ENCODE data around the gene KCNIP3. TPM values are rescaled to one million over a fixed set of nuclear protein-coding genes. Genes with fewer than 3 reads are reported as not detected.

Gene KCNIP3
- total RNA-seq = 3.0 TPM
- long read RNA-seq, partial matches to known transcripts = 0 of 1 reads
- long read RNA-seq, other reads (novel, unspliced or antisense) = 0 of 1 reads

GRCh38 chr2:95296880-95297487 lies at the start of gene KCNIP3:
Gene KCNIP3 (plus strand): TSS chr2:95297347. CDS start chr2:95297439, 92 bp downstream.
- H3K4me1 ChIP-seq = no peaks in the 10 kb centered on the region
- no peak within 1 kb of the TSS for H3K4me3 ChIP-seq
- DNase-seq = no peak
- ATAC-seq = no peak
- intact Hi-C loops (cut with DNase I) = no loop called here
- H3K27ac ChIP-seq = no peak within 1 kb of the TSS
- TF ChIP-seq CTCF (IDR thresholded peaks at IDR 0.05) = no peak
- no peaks in the 10 kb centered on the region for H3K36me3 ChIP-seq
- no peaks in the 10 kb centered on the region for H3K9me3 ChIP-seq
- H3K27me3 ChIP-seq = peaks cover 7% of the 10 kb centered on the region

GRCh38 chr2:95258271-95258670 lies 38.9 kb upstream of the KCNIP3 start:
- ATAC-seq (no peak), DNase-seq (no peak)
- Histone ChIP-seq H3K4me1 (no peaks in the 10 kb centered on the region), H3K27ac (no peak overlapping the region), H3K27me3 (no peaks in the 10 kb centered on the region), H3K36me3 (no peaks in the 10 kb centered on the region), H3K4me3 (no peak overlapping the region), H3K9me3 (no peaks in the 10 kb centered on the region)
- no peak for TF ChIP-seq CTCF (IDR thresholded peaks at IDR 0.05)
- intact Hi-C loops (cut with DNase I) = no loop called here

GRCh38 chr2:95260028-95261023 lies 36.8 kb upstream of the KCNIP3 start:
- no peak overlapping the region for H3K4me3 ChIP-seq
- no peak for TF ChIP-seq CTCF (IDR thresholded peaks at IDR 0.05)
- DNase-seq (no peak), ATAC-seq (peak; percentile 95)
- no peaks in the 10 kb centered on the region for H3K4me1 ChIP-seq
- no peaks in the 10 kb centered on the region for H3K27me3 ChIP-seq
- intact Hi-C loops (cut with DNase I) = no loop called here
- H3K9me3 ChIP-seq = no peaks in the 10 kb centered on the region
- no peak overlapping the region for H3K27ac ChIP-seq
- H3K36me3 ChIP-seq = no peaks in the 10 kb centered on the region

GRCh38 chr2:95261602-95262001 lies 35.5 kb upstream of the KCNIP3 start:
- H3K27ac ChIP-seq = no peak overlapping the region
- H3K4me1 ChIP-seq = no peaks in the 10 kb centered on the region
- DNase-seq (no peak), ATAC-seq (peak; percentile 80)
- intact Hi-C loops (cut with DNase I) = no loop called here
- no peaks in the 10 kb centered on the region for H3K36me3 ChIP-seq
- H3K4me3 ChIP-seq = no peak overlapping the region
- H3K27me3 ChIP-seq = no peaks in the 10 kb centered on the region
- no peaks in the 10 kb centered on the region for H3K9me3 ChIP-seq
- no peak for TF ChIP-seq CTCF (IDR thresholded peaks at IDR 0.05)

- Histone ChIP-seq H3K27me3 (no peaks in the 10 kb centered on the region), H3K27ac (no peak overlapping the region), H3K4me3 (no peak overlapping the region), H3K9me3 (no peaks in the 10 kb centered on the region), H3K36me3 (no peaks in the 10 kb centered on the region), H3K4me1 (no peaks in the 10 kb centered on the region)
- DNase-seq (no peak), ATAC-seq (no peak)
- intact Hi-C loops (cut with DNase I) = no loop called here
- TF ChIP-seq CTCF (IDR thresholded peaks at IDR 0.05) = no peak
These were observed 34.1 kb upstream of the KCNIP3 start for GRCh38 chr2:95262896-95263542.
